ENCODE results near the gene KLK10.

DNA sequence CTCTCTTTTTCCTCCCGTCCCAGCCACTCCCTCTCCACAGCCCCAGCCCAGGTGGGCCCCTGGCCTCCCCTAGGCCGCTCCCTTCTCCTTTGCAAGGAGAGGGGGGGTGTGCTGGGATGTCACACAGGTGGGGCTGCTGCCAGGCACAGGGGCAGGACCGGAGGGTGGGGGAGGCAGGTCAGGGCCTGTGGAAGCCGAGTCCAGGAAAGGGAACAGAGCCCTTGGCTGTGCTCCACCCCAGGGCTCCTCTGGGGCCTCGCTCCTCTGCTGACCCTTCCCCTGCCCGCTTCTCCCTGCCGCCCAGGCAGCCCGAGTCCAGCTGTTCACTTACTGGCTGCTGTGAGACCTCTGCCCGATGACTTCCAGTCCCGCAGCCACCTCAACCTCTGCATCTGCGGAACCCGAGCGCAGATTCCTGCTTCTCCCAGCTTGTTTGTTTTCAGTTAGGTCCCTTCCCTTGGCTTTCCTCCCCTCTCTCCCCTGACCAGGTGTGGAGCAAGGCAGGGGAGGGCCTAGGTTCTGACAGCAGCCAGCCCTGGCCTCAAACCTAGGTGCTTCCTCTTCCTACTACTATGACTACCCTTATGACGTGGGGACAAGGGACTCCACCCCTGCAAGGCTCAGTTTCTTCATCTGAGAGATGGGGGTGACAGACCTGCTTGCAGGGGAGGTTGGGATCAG is 7.8 kb upstream of the KLK10 start:
- TF ChIP-seq, protein P1, sequence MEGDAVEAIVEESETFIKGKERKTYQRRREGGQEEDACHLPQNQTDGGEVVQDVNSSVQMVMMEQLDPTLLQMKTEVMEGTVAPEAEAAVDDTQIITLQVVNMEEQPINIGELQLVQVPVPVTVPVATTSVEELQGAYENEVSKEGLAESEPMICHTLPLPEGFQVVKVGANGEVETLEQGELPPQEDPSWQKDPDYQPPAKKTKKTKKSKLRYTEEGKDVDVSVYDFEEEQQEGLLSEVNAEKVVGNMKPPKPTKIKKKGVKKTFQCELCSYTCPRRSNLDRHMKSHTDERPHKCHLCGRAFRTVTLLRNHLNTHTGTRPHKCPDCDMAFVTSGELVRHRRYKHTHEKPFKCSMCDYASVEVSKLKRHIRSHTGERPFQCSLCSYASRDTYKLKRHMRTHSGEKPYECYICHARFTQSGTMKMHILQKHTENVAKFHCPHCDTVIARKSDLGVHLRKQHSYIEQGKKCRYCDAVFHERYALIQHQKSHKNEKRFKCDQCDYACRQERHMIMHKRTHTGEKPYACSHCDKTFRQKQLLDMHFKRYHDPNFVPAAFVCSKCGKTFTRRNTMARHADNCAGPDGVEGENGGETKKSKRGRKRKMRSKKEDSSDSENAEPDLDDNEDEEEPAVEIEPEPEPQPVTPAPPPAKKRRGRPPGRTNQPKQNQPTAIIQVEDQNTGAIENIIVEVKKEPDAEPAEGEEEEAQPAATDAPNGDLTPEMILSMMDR (IDR thresholded peaks at IDR 0.05 in 2 of 3, conservative IDR thresholded peaks at IDR 0.05 in 1 of 3; ENCODE audit: borderline replicate concordance in 1 of 3, insufficient read depth in 1 of 3, low read depth in 2 of 3, low read length in 2 of 3) = no peak
- no peak for TF ChIP-seq TCF7L2 (IDR thresholded peaks at IDR 0.05; ENCODE audit: borderline replicate concordance, extremely low read depth, insufficient read depth, insufficient read length)
- TF ChIP-seq ZBTB33 (IDR thresholded peaks at IDR 0.05; ENCODE audit: extremely low read depth, insufficient replicate concordance, low read length) = no peak
- no peak for TF ChIP-seq REST (IDR thresholded peaks at IDR 0.05; ENCODE audit: low read depth)
- no peak for TF ChIP-seq RAD21 (IDR thresholded peaks at IDR 0.05; ENCODE audit: low read depth)
- TF ChIP-seq POLR2A (IDR thresholded peaks at IDR 0.05; ENCODE audit: borderline replicate concordance, extremely low read depth, insufficient read depth, insufficient read length) = no peak
- no peak for TF ChIP-seq SIN3A (IDR thresholded peaks at IDR 0.05; ENCODE audit: low read depth)
- TF ChIP-seq EZH2 (IDR thresholded peaks at IDR 0.05) = no peak
- no peak for TF ChIP-seq POLR2AphosphoS5 (IDR thresholded peaks at IDR 0.05; ENCODE audit: low read depth, low read length)
- no peak for TF ChIP-seq SP1 (IDR thresholded peaks at IDR 0.05; ENCODE audit: low read depth)
- TF ChIP-seq YY1 (IDR thresholded peaks at IDR 0.05; ENCODE audit: extremely low read depth, insufficient replicate concordance, low read depth, low read length) = no peak
- no peak for TF ChIP-seq EGR1 (IDR thresholded peaks at IDR 0.05; ENCODE audit: low read depth)
